ENCODE data around the gene MSRB3. TPM values are rescaled to one million over a fixed set of nuclear protein-coding genes. Genes with fewer than 3 reads are reported as not detected.

Gene MSRB3
- total and polyA plus RNA-seq, 7 donors = 15.4 to 64.1 (median 48.3) TPM

GRCh38 chr12:65461017-65461416, 182.5 kb downstream of the MSRB3 start:
- 80 to 82% (median 81%) methylated on average over 2 of the region's 2 CpGs for WGBS, 3 donors
- no peak overlapping the region for H3K27ac ChIP-seq
- intact Hi-C loops (cut with DNase I) = no loop called here
- no peaks in the 10 kb centered on the region for H3K4me1 ChIP-seq
- no peaks in the 10 kb centered on the region for H3K9me3 ChIP-seq
- H3K27me3 ChIP-seq (ENCODE audit: insufficient read depth in 3 of 3, low read length in 2 of 3) = no peaks in the 10 kb centered on the region
- H3K36me3 ChIP-seq (ENCODE audit: insufficient read depth in 1 of 2, low read depth in 1 of 2) = peaks cover 3 to 67% of the 10 kb centered on the region in 2 donors
- no peak for ATAC-seq
- no peak overlapping the region for H3K4me3 ChIP-seq
- no peak for TF ChIP-seq CTCF (IDR thresholded peaks at IDR 0.05)
- no peak for DNase-seq

GRCh38 chr12:65462484-65462883, 184.0 kb downstream of the MSRB3 start:
- DNase-seq (no peak), ATAC-seq (no peak)
- Histone ChIP-seq H3K27me3 (ENCODE audit: insufficient read depth in 3 of 3, low read length in 2 of 3) (no peaks in the 10 kb centered on the region), H3K27ac (no peak overlapping the region), H3K9me3 (no peaks in the 10 kb centered on the region), H3K36me3 (ENCODE audit: insufficient read depth in 1 of 2, low read depth in 1 of 2) (peaks cover 3 to 56% of the 10 kb centered on the region in 2 donors), H3K4me3 (no peak overlapping the region), H3K4me1 (no peaks in the 10 kb centered on the region)
- intact Hi-C loops (cut with DNase I) = no loop called here
- no peak for TF ChIP-seq CTCF (IDR thresholded peaks at IDR 0.05)
- WGBS, 3 donors = 80 to 88% (median 88%) methylated on average over 2 of the region's 2 CpGs

- Histone ChIP-seq H3K27me3 (ENCODE audit: insufficient read depth in 3 of 3, low read length in 2 of 3) (no peaks in the 10 kb centered on the region), H3K36me3 (ENCODE audit: insufficient read depth in 1 of 2, low read depth in 1 of 2) (peaks cover 3 to 51% of the 10 kb centered on the region in 2 donors), H3K27ac (no peak overlapping the region), H3K9me3 (no peaks in the 10 kb centered on the region), H3K4me3 (no peak overlapping the region), H3K4me1 (no peaks in the 10 kb centered on the region)
- intact Hi-C loops (cut with DNase I) = no loop called here
- DNase-seq = no peak
- WGBS, 3 donors = 91 to 93% (median 92%) methylated on average over 9 of the region's 9 CpGs
- no peak for TF ChIP-seq CTCF (IDR thresholded peaks at IDR 0.05)
- no peak for ATAC-seq
These were observed 184.6 kb downstream of the MSRB3 start for GRCh38 chr12:65463082-65463481.

- no peaks in the 10 kb centered on the region for H3K4me1 ChIP-seq
- DNase-seq (no peak), ATAC-seq (no peak)
- H3K36me3 ChIP-seq (ENCODE audit: insufficient read depth in 1 of 2, low read depth in 1 of 2) = peaks cover 3 to 45% of the 10 kb centered on the region in 2 donors
- intact Hi-C loops (cut with DNase I) = no loop called here
- H3K9me3 ChIP-seq = no peaks in the 10 kb centered on the region
- WGBS, 3 donors = 100% methylated on average over 1 of the region's 1 CpG
- no peak for TF ChIP-seq CTCF (IDR thresholded peaks at IDR 0.05)
- H3K27ac ChIP-seq = no peak overlapping the region
- no peaks in the 10 kb centered on the region for H3K27me3 ChIP-seq (ENCODE audit: insufficient read depth in 3 of 3, low read length in 2 of 3)
- H3K4me3 ChIP-seq = no peak overlapping the region
These were observed 185.1 kb downstream of the MSRB3 start for GRCh38 chr12:65463611-65464010.

DNA sequence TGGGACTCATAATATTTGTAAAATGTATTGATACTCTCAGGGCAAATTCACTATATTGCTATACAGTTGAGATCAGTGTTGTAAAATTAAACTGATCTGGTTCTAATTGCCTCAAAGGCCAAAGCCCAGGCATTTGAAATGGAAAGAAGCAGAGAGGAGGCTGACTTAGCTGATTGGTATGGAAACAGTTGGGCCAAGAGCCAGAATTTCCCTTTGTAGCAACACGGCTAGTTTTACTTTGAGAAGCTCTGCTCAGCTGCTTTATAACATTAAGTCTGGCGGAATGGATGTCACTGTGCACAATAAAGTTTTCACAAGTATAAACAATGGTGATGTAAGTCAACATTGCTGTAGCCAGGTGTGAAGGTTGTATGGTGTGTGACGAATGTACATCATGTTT, 186.4 kb downstream of the MSRB3 start:
- Histone ChIP-seq H3K4me3 (no peak overlapping the region), H3K9me3 (no peaks in the 10 kb centered on the region), H3K4me1 (no peaks in the 10 kb centered on the region), H3K27ac (no peak overlapping the region), H3K36me3 (ENCODE audit: insufficient read depth in 1 of 2, low read depth in 1 of 2) (peaks cover 3 to 33% of the 10 kb centered on the region in 2 donors), H3K27me3 (ENCODE audit: insufficient read depth in 3 of 3, low read length in 2 of 3) (no peaks in the 10 kb centered on the region)
- no peak for TF ChIP-seq CTCF (IDR thresholded peaks at IDR 0.05)
- ATAC-seq (peak in 1 of 4 donors; percentile 38), DNase-seq (no peak)
- intact Hi-C loops (cut with DNase I) = no loop called here
- WGBS, 3 donors = 63 to 72% (median 64%) methylated on average over 3 of the region's 3 CpGs
